Loucy (cell line): Measurements from ENCODE around the gene CTSA.

Source experiments
- EZH2phosphoT487 ChIP-seq: fragments of 200-600 bp; IDR thresholded peaks from 2 replicates; pipeline ENCODE4 v1.6.1; 2018; ENCODE audit warnings: antibody characterized with exemption, mild to moderate bottlenecking, moderate library complexity, borderline replicate concordance
- TF ChIP-seq, protein P1 (sequence below): fragments of 200-600 bp; sonication (generic); conservative IDR thresholded peaks from 2 replicates; pipeline ENCODE4 v1.5.1; 2014; ENCODE audit warnings: mild to moderate bottlenecking, antibody characterized with exemption, low read length

DNA sequence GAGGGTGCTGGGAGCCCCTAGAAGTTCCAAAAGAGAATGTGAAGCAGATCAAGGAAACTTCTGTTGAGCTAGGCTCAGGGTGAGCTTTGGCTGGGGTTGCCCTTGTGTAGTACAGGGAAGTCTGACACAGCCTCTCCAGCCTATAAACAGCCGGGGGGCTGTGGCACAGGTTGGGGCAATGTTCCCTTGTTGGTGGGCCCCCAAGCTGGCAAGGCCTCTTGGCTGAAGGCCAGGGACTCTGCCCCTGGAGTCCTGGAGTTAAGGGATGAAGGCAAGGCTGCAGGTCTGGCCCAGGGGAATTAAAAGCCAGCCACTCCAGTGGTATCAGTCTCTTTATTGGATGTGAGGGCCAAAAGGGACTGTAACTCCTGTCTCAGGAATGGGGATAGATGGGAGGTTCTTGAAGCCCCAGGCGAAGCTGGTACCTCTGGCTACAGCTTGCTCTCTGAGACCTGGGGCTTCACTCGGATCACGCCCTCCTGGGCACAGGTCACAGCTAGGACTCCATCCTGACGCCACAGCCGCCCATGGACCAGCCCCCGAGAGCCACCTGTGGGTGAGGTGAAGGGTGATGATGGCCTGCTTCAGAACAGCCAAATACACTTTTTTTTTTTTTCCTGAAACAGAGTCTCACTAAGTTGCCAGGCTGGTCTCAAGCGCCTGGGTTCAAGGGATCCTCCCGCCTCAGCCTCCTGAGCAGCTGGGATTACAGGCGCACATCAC lies 49.6 kb upstream of the CTSA start:
- TF ChIP-seq, protein P1, sequence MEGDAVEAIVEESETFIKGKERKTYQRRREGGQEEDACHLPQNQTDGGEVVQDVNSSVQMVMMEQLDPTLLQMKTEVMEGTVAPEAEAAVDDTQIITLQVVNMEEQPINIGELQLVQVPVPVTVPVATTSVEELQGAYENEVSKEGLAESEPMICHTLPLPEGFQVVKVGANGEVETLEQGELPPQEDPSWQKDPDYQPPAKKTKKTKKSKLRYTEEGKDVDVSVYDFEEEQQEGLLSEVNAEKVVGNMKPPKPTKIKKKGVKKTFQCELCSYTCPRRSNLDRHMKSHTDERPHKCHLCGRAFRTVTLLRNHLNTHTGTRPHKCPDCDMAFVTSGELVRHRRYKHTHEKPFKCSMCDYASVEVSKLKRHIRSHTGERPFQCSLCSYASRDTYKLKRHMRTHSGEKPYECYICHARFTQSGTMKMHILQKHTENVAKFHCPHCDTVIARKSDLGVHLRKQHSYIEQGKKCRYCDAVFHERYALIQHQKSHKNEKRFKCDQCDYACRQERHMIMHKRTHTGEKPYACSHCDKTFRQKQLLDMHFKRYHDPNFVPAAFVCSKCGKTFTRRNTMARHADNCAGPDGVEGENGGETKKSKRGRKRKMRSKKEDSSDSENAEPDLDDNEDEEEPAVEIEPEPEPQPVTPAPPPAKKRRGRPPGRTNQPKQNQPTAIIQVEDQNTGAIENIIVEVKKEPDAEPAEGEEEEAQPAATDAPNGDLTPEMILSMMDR = no peak
- no peak for TF ChIP-seq EZH2phosphoT487
